Endothelial cell of umbilical vein (primary cell): Measurements from ENCODE around the gene FIGLA.

Experiments
- MAX ChIP-seq: IDR thresholded peaks from 2 replicates; pipeline ENCODE4 v1.6.1; 2011; ENCODE audit not compliant: insufficient read depth, insufficient read length
- POLR2A ChIP-seq: IDR thresholded peaks from 2 replicates; pipeline ENCODE4 v1.6.1; 2012; ENCODE audit warnings: low read depth, mild to moderate bottlenecking, control low read depth, low read length
- TF ChIP-seq, protein P1 (sequence below), 2 donors: IDR thresholded peaks; 1 replicate in 1 of 2; 2 replicates in 1 of 2; pipeline ENCODE4 v1.5.1; 2011; ENCODE audit warnings: low read length in 2 of 2, mild to moderate bottlenecking in 2 of 2, moderate library complexity in 2 of 2, control low read depth in 1 of 2, inconsistent platforms in 1 of 2, low read depth in 1 of 2; ENCODE audit not compliant: insufficient read depth in 1 of 2; ENCODE audit errors: extremely low read depth in 1 of 2

GRCh38 chr2:70757966-70758365 lies 32.5 kb downstream of the FIGLA start:
- TF ChIP-seq POLR2A (no peak), MAX (no peak)
- TF ChIP-seq, protein P1, sequence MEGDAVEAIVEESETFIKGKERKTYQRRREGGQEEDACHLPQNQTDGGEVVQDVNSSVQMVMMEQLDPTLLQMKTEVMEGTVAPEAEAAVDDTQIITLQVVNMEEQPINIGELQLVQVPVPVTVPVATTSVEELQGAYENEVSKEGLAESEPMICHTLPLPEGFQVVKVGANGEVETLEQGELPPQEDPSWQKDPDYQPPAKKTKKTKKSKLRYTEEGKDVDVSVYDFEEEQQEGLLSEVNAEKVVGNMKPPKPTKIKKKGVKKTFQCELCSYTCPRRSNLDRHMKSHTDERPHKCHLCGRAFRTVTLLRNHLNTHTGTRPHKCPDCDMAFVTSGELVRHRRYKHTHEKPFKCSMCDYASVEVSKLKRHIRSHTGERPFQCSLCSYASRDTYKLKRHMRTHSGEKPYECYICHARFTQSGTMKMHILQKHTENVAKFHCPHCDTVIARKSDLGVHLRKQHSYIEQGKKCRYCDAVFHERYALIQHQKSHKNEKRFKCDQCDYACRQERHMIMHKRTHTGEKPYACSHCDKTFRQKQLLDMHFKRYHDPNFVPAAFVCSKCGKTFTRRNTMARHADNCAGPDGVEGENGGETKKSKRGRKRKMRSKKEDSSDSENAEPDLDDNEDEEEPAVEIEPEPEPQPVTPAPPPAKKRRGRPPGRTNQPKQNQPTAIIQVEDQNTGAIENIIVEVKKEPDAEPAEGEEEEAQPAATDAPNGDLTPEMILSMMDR (IDR thresholded peaks at IDR 0.05; ENCODE audit: extremely low read depth in 1 of 2, insufficient read depth in 1 of 2, low read depth in 1 of 2, low read length in 2 of 2): no peak
